HG02981 (cell line): ENCODE data around the gene LTBP4.
"Not testable (repeated sequence)": the region's sequence is repeated elsewhere in the genome, so short reads cannot be mapped to it uniquely, and the experiment has no call there.

ENCODE experiments used
- ATAC-seq: cut with Tn5 transposase; IDR thresholded peaks from one replicate; pipeline ENCODE4 v1.9.1; 2021; ENCODE audit warnings: mild to moderate bottlenecking, moderate library complexity; ENCODE audit not compliant: unreplicated experiment

The LTBP4 gene

GRCh38 chr19:40601134-40601974, at the start of gene LTBP4:
LTBP4 (plus strand) TSS chr19:40601369; CDS start chr19:40601388, 19 bp downstream.
- no peak for ATAC-seq

GRCh38 chr19:40552848-40553247, 48.3 kb upstream of the LTBP4 start:
- no peak for ATAC-seq

- no peak for ATAC-seq
Measured at GRCh38 chr19:40553885-40554857, 47.0 kb upstream of the LTBP4 start.

GRCh38 chr19:40555978-40556689, 45.0 kb upstream of the LTBP4 start:
- no peak for ATAC-seq

- no peak for ATAC-seq
Measured at GRCh38 chr19:40556953-40557530, 44.1 kb upstream of the LTBP4 start.

GRCh38 chr19:40559394-40559793, 41.8 kb upstream of the LTBP4 start:
- ATAC-seq = no peak

GRCh38 chr19:40560092-40560507, 41.1 kb upstream of the LTBP4 start:
- ATAC-seq = no peak

- ATAC-seq = no peak
Measured at GRCh38 chr19:40561947-40562346, 39.2 kb upstream of the LTBP4 start.

GRCh38 chr19:40564535-40564934, 36.6 kb upstream of the LTBP4 start:
- not testable (repeated sequence) for ATAC-seq

- no peak for ATAC-seq
Measured at GRCh38 chr19:40565355-40565754, 35.8 kb upstream of the LTBP4 start.

- no peak for ATAC-seq
Measured at GRCh38 chr19:40565910-40566495, 35.2 kb upstream of the LTBP4 start.

GRCh38 chr19:40567040-40567749, 34.0 kb upstream of the LTBP4 start:
- ATAC-seq = no peak

GRCh38 chr19:40567750-40568494, 33.2 kb upstream of the LTBP4 start:
- ATAC-seq = no peak

GRCh38 chr19:40570313-40571004, 30.7 kb upstream of the LTBP4 start:
- peak; percentile 73 for ATAC-seq

- ATAC-seq = no peak
Measured at GRCh38 chr19:40571005-40571318, 30.2 kb upstream of the LTBP4 start.

- ATAC-seq = no peak
Measured at GRCh38 chr19:40571831-40572495, 29.2 kb upstream of the LTBP4 start.

- no peak for ATAC-seq
Measured at GRCh38 chr19:40575326-40575725, 25.8 kb upstream of the LTBP4 start.

- no peak for ATAC-seq
Measured at GRCh38 chr19:40576151-40576584, 25.0 kb upstream of the LTBP4 start.
